Measurements from ENCODE around the gene CRACDL. TPM values are rescaled to one million over a fixed set of nuclear protein-coding genes. Genes with fewer than 3 reads are reported as not detected.

CRACDL gene
- total RNA-seq, 1 experiment from 2014 or later = 1.1 TPM

GRCh38 chr2:98912221-98912851 lies 23.7 kb downstream of the CRACDL start:
- H3K4me1 ChIP-seq = peaks cover 38% of the 10 kb centered on the region
- H3K4me1 Mint-ChIP-seq (ENCODE audit: low read depth, unreplicated experiment) = peaks cover 32% of the 10 kb centered on the region
- no peaks in the 10 kb centered on the region for H3K27me3 Mint-ChIP-seq (ENCODE audit: insufficient read depth, unreplicated experiment)
- intact Hi-C loops (cut with micrococcal nuclease; ENCODE audit: unreplicated experiment) = no loop called here
- no peaks in the 10 kb centered on the region for H3K9me3 Mint-ChIP-seq (ENCODE audit: unreplicated experiment)
- POLR2A ChIA-PET = no interaction called here
- no peak overlapping the region for H3K4me3 ChIP-seq (ENCODE audit: low read depth, low read length)
- no TSS peak for BruUV-seq (replicated peaks)
- H3K27ac Mint-ChIP-seq (ENCODE audit: unreplicated experiment) = peak overlapping the region; percentile 89
- CTCF ChIA-PET = no interaction called here
- H3K36me3 Mint-ChIP-seq (ENCODE audit: insufficient read depth, unreplicated experiment) = no peaks in the 10 kb centered on the region
- TF ChIP-seq CTCF (IDR thresholded peaks at IDR 0.05; ENCODE audit: insufficient read depth in 1 of 2, low read depth in 1 of 2, low read length in 1 of 2, severe bottlenecking in 1 of 2, unreplicated experiment in 1 of 2) = no peak
- H3K4me3 Mint-ChIP-seq (ENCODE audit: unreplicated experiment) = no peak overlapping the region
- no peaks in the 10 kb centered on the region for H3K36me3 ChIP-seq (ENCODE audit: control insufficient read depth, insufficient read depth, low read length)
- H3K9me3 ChIP-seq = no peaks in the 10 kb centered on the region
- H3K27me3 ChIP-seq (replicated peaks; ENCODE audit: control insufficient read depth, insufficient read depth, low read length) = no peaks in the 10 kb centered on the region
- DNase-seq = no peak

- Mint-ChIP-seq H3K36me3 (ENCODE audit: insufficient read depth, unreplicated experiment) (no peaks in the 10 kb centered on the region), H3K27ac (ENCODE audit: unreplicated experiment) (peak overlapping the region; percentile 89), H3K4me3 (ENCODE audit: unreplicated experiment) (peak overlapping the region; percentile 31), H3K4me1 (ENCODE audit: low read depth, unreplicated experiment) (peaks cover 32% of the 10 kb centered on the region), H3K27me3 (ENCODE audit: insufficient read depth, unreplicated experiment) (no peaks in the 10 kb centered on the region), H3K9me3 (ENCODE audit: unreplicated experiment) (no peaks in the 10 kb centered on the region)
- no peak for TF ChIP-seq CTCF (IDR thresholded peaks at IDR 0.05; ENCODE audit: insufficient read depth in 1 of 2, low read depth in 1 of 2, low read length in 1 of 2, severe bottlenecking in 1 of 2, unreplicated experiment in 1 of 2)
- Histone ChIP-seq H3K36me3 (ENCODE audit: control insufficient read depth, insufficient read depth, low read length) (no peaks in the 10 kb centered on the region), H3K9me3 (no peaks in the 10 kb centered on the region), H3K4me1 (peaks cover 38% of the 10 kb centered on the region), H3K4me3 (ENCODE audit: low read depth, low read length) (no peak overlapping the region), H3K27me3 (replicated peaks; ENCODE audit: control insufficient read depth, insufficient read depth, low read length) (no peaks in the 10 kb centered on the region)
- no TSS peak for BruUV-seq (replicated peaks)
- CTCF ChIA-PET = no interaction called here
- POLR2A ChIA-PET = no interaction called here
- intact Hi-C loops (cut with micrococcal nuclease; ENCODE audit: unreplicated experiment) = no loop called here
- DNase-seq = peak; percentile 71 to 84
These were observed 24.5 kb downstream of the CRACDL start for GRCh38 chr2:98911376-98912154.

- intact Hi-C loops (cut with micrococcal nuclease; ENCODE audit: unreplicated experiment) = no loop called here
- Mint-ChIP-seq H3K4me1 (ENCODE audit: low read depth, unreplicated experiment) (peaks cover 32% of the 10 kb centered on the region), H3K4me3 (ENCODE audit: unreplicated experiment) (peak overlapping the region; percentile 31), H3K36me3 (ENCODE audit: insufficient read depth, unreplicated experiment) (no peaks in the 10 kb centered on the region), H3K27me3 (ENCODE audit: insufficient read depth, unreplicated experiment) (no peaks in the 10 kb centered on the region), H3K9me3 (ENCODE audit: unreplicated experiment) (no peaks in the 10 kb centered on the region), H3K27ac (ENCODE audit: unreplicated experiment) (peak overlapping the region; percentile 89)
- Histone ChIP-seq H3K4me1 (peaks cover 38% of the 10 kb centered on the region), H3K9me3 (no peaks in the 10 kb centered on the region), H3K36me3 (ENCODE audit: control insufficient read depth, insufficient read depth, low read length) (no peaks in the 10 kb centered on the region), H3K27me3 (replicated peaks; ENCODE audit: control insufficient read depth, insufficient read depth, low read length) (no peaks in the 10 kb centered on the region), H3K4me3 (ENCODE audit: low read depth, low read length) (no peak overlapping the region)
- no peak for TF ChIP-seq CTCF (IDR thresholded peaks at IDR 0.05; ENCODE audit: insufficient read depth in 1 of 2, low read depth in 1 of 2, low read length in 1 of 2, severe bottlenecking in 1 of 2, unreplicated experiment in 1 of 2)
- DNase-seq = no peak
- ChIA-PET CTCF (no interaction called here), POLR2A (no interaction called here)
- no TSS peak for BruUV-seq (replicated peaks)
These were observed 25.0 kb downstream of the CRACDL start for GRCh38 chr2:98911126-98911375.
